HL-60 (cell line): Measurements from ENCODE around the gene CAST.

Experiments used
- DNase-seq, 2 experiments: peaks; one replicate each; pipeline ENCODE4 v3.0.0-alpha.2; 2010 to 2020; ENCODE audit warnings: low read depth in 1 of 2, low spot score in 1 of 2
- H3K27ac ChIP-seq: fragments of 250-450 bp; sonication (Bioruptor Pico); replicated peaks from 2 replicates; pipeline ENCODE4 v1.5.1; 2020; ENCODE audit warnings: mild to moderate bottlenecking, moderate library complexity
- H3K27me3 ChIP-seq: fragments of 250-450 bp; sonication (Bioruptor Pico); 2 replicates; pipeline ENCODE4 v1.5.1; 2021; ENCODE audit warnings: mild to moderate bottlenecking, moderate library complexity; ENCODE audit not compliant: insufficient read depth, poor library complexity, severe bottlenecking
- H3K4me3 ChIP-seq: replicated peaks from 2 replicates; pipeline ENCODE4 v1.5.1; 2011; ENCODE audit warnings: mild to moderate bottlenecking, control low read depth, low read length; ENCODE audit not compliant: insufficient read depth
- GABPA ChIP-seq: IDR thresholded peaks from 2 replicates; pipeline ENCODE4 v1.6.1; 2012; ENCODE audit warnings: low read depth
- POLR2AphosphoS5 ChIP-seq: IDR thresholded peaks from 2 replicates; pipeline ENCODE4 v1.6.1; 2012; ENCODE audit warnings: low read depth
- SPI1 ChIP-seq: IDR thresholded peaks from 2 replicates; pipeline ENCODE4 v1.6.1; 2012; ENCODE audit warnings: low read depth, mild to moderate bottlenecking, borderline replicate concordance
- TF ChIP-seq, protein P1 (sequence below): IDR thresholded peaks from 2 replicates; pipeline ENCODE4 v1.6.1; 2012; ENCODE audit warnings: low read depth; ENCODE audit not compliant: insufficient replicate concordance
- TF ChIP-seq, protein P2 (sequence below): IDR thresholded peaks from one replicate; pipeline ENCODE4 v1.5.1; 2011; ENCODE audit warnings: low read length, control low read depth, inconsistent platforms; ENCODE audit not compliant: insufficient read depth

The CAST gene

DNA sequence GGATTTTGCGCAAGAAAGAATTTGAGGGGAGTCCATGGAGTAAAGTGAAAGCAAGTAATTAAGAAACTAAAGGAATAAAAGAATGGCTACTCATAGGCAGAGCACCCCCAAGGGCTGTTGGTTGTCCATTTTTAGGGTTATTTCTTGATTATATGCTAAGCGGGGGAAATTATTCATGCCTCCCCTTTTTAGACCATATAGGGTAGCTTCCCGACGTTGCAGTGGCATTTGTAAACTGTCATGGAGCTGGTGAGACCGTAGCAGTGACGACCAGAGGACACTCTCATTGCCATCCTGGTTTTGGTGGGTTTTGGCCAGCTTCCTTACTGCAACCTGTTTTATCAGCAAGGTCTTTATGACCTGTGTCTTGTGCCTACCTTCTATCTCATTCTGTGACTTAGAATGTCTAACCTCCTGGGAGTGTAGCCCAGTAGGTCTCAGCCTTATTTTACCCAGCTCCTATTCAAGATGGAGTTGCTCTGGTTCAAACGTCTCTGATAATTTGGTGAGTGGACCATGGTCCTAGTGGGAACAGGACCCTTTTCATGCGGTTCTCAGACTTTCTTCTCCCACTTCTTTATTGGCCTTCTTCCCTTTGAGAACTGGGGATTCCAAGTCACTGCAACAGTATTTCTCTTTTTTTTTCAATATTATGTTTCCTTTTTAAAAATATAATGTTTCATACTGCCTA, 146.8 kb downstream of the CAST start:
- no peak for DNase-seq
- TF ChIP-seq POLR2AphosphoS5, result no peak
- TF ChIP-seq, protein P1, sequence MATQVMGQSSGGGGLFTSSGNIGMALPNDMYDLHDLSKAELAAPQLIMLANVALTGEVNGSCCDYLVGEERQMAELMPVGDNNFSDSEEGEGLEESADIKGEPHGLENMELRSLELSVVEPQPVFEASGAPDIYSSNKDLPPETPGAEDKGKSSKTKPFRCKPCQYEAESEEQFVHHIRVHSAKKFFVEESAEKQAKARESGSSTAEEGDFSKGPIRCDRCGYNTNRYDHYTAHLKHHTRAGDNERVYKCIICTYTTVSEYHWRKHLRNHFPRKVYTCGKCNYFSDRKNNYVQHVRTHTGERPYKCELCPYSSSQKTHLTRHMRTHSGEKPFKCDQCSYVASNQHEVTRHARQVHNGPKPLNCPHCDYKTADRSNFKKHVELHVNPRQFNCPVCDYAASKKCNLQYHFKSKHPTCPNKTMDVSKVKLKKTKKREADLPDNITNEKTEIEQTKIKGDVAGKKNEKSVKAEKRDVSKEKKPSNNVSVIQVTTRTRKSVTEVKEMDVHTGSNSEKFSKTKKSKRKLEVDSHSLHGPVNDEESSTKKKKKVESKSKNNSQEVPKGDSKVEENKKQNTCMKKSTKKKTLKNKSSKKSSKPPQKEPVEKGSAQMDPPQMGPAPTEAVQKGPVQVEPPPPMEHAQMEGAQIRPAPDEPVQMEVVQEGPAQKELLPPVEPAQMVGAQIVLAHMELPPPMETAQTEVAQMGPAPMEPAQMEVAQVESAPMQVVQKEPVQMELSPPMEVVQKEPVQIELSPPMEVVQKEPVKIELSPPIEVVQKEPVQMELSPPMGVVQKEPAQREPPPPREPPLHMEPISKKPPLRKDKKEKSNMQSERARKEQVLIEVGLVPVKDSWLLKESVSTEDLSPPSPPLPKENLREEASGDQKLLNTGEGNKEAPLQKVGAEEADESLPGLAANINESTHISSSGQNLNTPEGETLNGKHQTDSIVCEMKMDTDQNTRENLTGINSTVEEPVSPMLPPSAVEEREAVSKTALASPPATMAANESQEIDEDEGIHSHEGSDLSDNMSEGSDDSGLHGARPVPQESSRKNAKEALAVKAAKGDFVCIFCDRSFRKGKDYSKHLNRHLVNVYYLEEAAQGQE, result no peak
- no peak for TF ChIP-seq SPI1
- TF ChIP-seq, protein P2, sequence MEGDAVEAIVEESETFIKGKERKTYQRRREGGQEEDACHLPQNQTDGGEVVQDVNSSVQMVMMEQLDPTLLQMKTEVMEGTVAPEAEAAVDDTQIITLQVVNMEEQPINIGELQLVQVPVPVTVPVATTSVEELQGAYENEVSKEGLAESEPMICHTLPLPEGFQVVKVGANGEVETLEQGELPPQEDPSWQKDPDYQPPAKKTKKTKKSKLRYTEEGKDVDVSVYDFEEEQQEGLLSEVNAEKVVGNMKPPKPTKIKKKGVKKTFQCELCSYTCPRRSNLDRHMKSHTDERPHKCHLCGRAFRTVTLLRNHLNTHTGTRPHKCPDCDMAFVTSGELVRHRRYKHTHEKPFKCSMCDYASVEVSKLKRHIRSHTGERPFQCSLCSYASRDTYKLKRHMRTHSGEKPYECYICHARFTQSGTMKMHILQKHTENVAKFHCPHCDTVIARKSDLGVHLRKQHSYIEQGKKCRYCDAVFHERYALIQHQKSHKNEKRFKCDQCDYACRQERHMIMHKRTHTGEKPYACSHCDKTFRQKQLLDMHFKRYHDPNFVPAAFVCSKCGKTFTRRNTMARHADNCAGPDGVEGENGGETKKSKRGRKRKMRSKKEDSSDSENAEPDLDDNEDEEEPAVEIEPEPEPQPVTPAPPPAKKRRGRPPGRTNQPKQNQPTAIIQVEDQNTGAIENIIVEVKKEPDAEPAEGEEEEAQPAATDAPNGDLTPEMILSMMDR, result no peak
- TF ChIP-seq GABPA, result no peak
- H3K4me3 ChIP-seq, result no peak overlapping the region

GRCh38 chr5:96809921-96810320, 147.7 kb downstream of the CAST start:
- Histone ChIP-seq H3K27me3 (no peaks in the 10 kb centered on the region), H3K27ac (no peak overlapping the region), H3K4me3 (no peak overlapping the region)
- no peak for DNase-seq
- TF ChIP-seq GABPA (no peak), SPI1 (no peak), POLR2AphosphoS5 (no peak)
- TF ChIP-seq, protein P1, result no peak
- TF ChIP-seq, protein P2, result no peak

More for the DNA sequence above, 146.8 kb downstream of the CAST start:
- Histone ChIP-seq H3K27me3 (no peaks in the 10 kb centered on the region), H3K27ac (no peak overlapping the region; the same call in 1 of the 2 replicates)

GRCh38 chr5:96812851-96813250, 150.7 kb downstream of the CAST start:
- DNase-seq, result no peak
- no peak overlapping the region for H3K4me3 ChIP-seq
- no peak overlapping the region for H3K27ac ChIP-seq
- TF ChIP-seq, protein P2, result no peak
- TF ChIP-seq SPI1 (no peak), POLR2AphosphoS5 (no peak)
- TF ChIP-seq, protein P1, result no peak
- H3K27me3 ChIP-seq, result no peaks in the 10 kb centered on the region
